ENCODE data around the gene CIRBP.

Gene CIRBP

GRCh38 chr19:1282588-1283206 is 13.6 kb downstream of the CIRBP start:
- TF ChIP-seq CTCF (conservative IDR thresholded peaks at IDR 0.05; ENCODE audit: low read length) = no peak
- H3K4me3 ChIP-seq (ENCODE audit: low read length) = no peak overlapping the region
- no peak for DNase-seq (ENCODE audit: low read depth)

- H3K4me3 ChIP-seq (ENCODE audit: low read length) = no peak overlapping the region
- no peak for DNase-seq (ENCODE audit: low read depth)
- no peak for TF ChIP-seq CTCF (conservative IDR thresholded peaks at IDR 0.05; ENCODE audit: low read length)
Measured at GRCh38 chr19:1283207-1283916, 14.2 kb downstream of the CIRBP start.

GRCh38 chr19:1283917-1284292 is 14.8 kb downstream of the CIRBP start:
- no peak for TF ChIP-seq CTCF (conservative IDR thresholded peaks at IDR 0.05; ENCODE audit: low read length)
- H3K4me3 ChIP-seq (ENCODE audit: low read length) = no peak overlapping the region
- no peak for DNase-seq (ENCODE audit: low read depth)

- no peak for DNase-seq (ENCODE audit: low read depth)
- no peak for TF ChIP-seq CTCF (conservative IDR thresholded peaks at IDR 0.05; ENCODE audit: low read length)
- H3K4me3 ChIP-seq (ENCODE audit: low read length) = no peak overlapping the region
Measured at GRCh38 chr19:1284293-1284978, 15.3 kb downstream of the CIRBP start.

GRCh38 chr19:1284979-1285736 is 16.0 kb downstream of the CIRBP start:
- no peak overlapping the region for H3K4me3 ChIP-seq (ENCODE audit: low read length)
- DNase-seq (ENCODE audit: low read depth) = no peak
- no peak for TF ChIP-seq CTCF (conservative IDR thresholded peaks at IDR 0.05; ENCODE audit: low read length)

- no peak for TF ChIP-seq CTCF (conservative IDR thresholded peaks at IDR 0.05; ENCODE audit: low read length)
- DNase-seq (ENCODE audit: low read depth) = no peak
- H3K4me3 ChIP-seq (ENCODE audit: low read length) = no peak within 1 kb of the TSS
Measured at GRCh38 chr19:1285737-1286360, 16.7 kb downstream of the CIRBP start, which contains the start of gene EFNA2. TSS of gene EFNA2 (plus strand) at chr19:1285873. CDS start at chr19:1286169, 296 bp downstream.
